Thymus (tissue), 11 donors: Measurements from ENCODE around the gene TOPBP1. TPM values are rescaled to one million over a fixed set of nuclear protein-coding genes. Genes with fewer than 3 reads are reported as not detected.
"Not testable (repeated sequence)": the region's sequence is repeated elsewhere in the genome, so short reads cannot be mapped to it uniquely, and the experiment has no call there.

Experiments used
- DNase-seq, 9 donors: peaks; one replicate each; pipeline ENCODE4 v3.0.0-alpha.2; 2013; ENCODE audit warnings: low spot score in 9 of 9, low read depth in 6 of 9, missing footprints in 1 of 9
- H3K27ac ChIP-seq, 2 donors: one replicate each; pipeline ENCODE4 v1.5.1; 2013; ENCODE audit warnings: control low read depth in 1 of 2, low read depth in 1 of 2, low read length in 1 of 2, mild to moderate bottlenecking in 1 of 2, moderate library complexity in 1 of 2
- H3K27me3 ChIP-seq, 2 donors: one replicate each; pipeline ENCODE4 v1.5.1; 2013; ENCODE audit warnings: low read length in 1 of 2; ENCODE audit not compliant: control insufficient read depth in 2 of 2, insufficient read depth in 1 of 2
- H3K36me3 ChIP-seq, 2 donors: one replicate each; pipeline ENCODE4 v1.5.1; 2013; ENCODE audit warnings: low read length in 1 of 2, mild to moderate bottlenecking in 1 of 2, moderate library complexity in 1 of 2; ENCODE audit not compliant: control insufficient read depth in 2 of 2, insufficient read depth in 2 of 2
- H3K4me1 ChIP-seq, 2 donors: one replicate each; pipeline ENCODE4 v1.5.1; 2013; ENCODE audit warnings: low read length in 2 of 2; ENCODE audit not compliant: control insufficient read depth in 2 of 2, insufficient read depth in 2 of 2
- H3K4me3 ChIP-seq, 2 donors: one replicate each; pipeline ENCODE4 v1.5.1; 2013; ENCODE audit warnings: low read length in 2 of 2, control low read depth in 1 of 2, mild to moderate bottlenecking in 1 of 2
- H3K9me3 ChIP-seq, 2 donors: one replicate each; pipeline ENCODE4 v1.5.1; 2013; ENCODE audit warnings: low read length in 1 of 2, mild to moderate bottlenecking in 1 of 2; ENCODE audit not compliant: control insufficient read depth in 2 of 2, insufficient read depth in 1 of 2
- WGBS: extraction: QIAGEN DNeasy Blood & Tissue Kit; methylation state at CpG from one replicate; pipeline ENCODE4 v1.1.7; 2013; 5-methylcytosine and 5-hydroxymethylcytosine counted together
- polyA plus RNA-seq: library from polyadenylated mRNA; stranded (reverse); fragments of 200-250 nt; gene quantifications from one replicate; pipeline ENCODE4 v1.2.3, GENCODE V29; 2013
- total RNA-seq: library from RNA; stranded (reverse); fragments of 120-200 nt; gene quantifications from one replicate; pipeline ENCODE4 v1.2.4, GENCODE V29; 2013
- donor health status: healthy.

The TOPBP1 gene
- total and polyA plus RNA-seq, 2 donors, result 18.0 to 74.4 TPM

- no peaks in the 10 kb centered on the region for H3K27me3 ChIP-seq
- H3K27ac ChIP-seq, result no peak overlapping the region
- H3K4me1 ChIP-seq, result no peaks in the 10 kb centered on the region
- 94% methylated on average over 3 of the region's 3 CpGs for WGBS
- DNase-seq, result no peak
- H3K4me3 ChIP-seq, result no peak overlapping the region
- no peaks in the 10 kb centered on the region for H3K9me3 ChIP-seq
- no peaks in the 10 kb centered on the region for H3K36me3 ChIP-seq
Observed at GRCh38 chr3:133699903-133700302, 38.2 kb upstream of the TOPBP1 start.

GRCh38 chr3:133699467-133699866, 37.7 kb upstream of the TOPBP1 start:
- H3K9me3 ChIP-seq, result no peaks in the 10 kb centered on the region
- H3K4me3 ChIP-seq, result no peak overlapping the region
- WGBS, result 86% methylated on average over 2 of the region's 2 CpGs
- no peak for DNase-seq
- no peaks in the 10 kb centered on the region for H3K4me1 ChIP-seq
- no peak overlapping the region for H3K27ac ChIP-seq
- H3K27me3 ChIP-seq, result no peaks in the 10 kb centered on the region
- no peaks in the 10 kb centered on the region for H3K36me3 ChIP-seq

- Histone ChIP-seq H3K4me3 (no peak overlapping the region), H3K4me1 (no peaks in the 10 kb centered on the region), H3K36me3 (no peaks in the 10 kb centered on the region), H3K27me3 (no peaks in the 10 kb centered on the region), H3K9me3 (no peaks in the 10 kb centered on the region), H3K27ac (no peak overlapping the region)
- DNase-seq, result no peak
- WGBS, result 94% methylated on average over 2 of the region's 2 CpGs
Observed at GRCh38 chr3:133697960-133698359, 36.2 kb upstream of the TOPBP1 start.

GRCh38 chr3:133695560-133696171, 33.9 kb upstream of the TOPBP1 start:
- Histone ChIP-seq H3K27ac (no peak overlapping the region), H3K36me3 (no peaks in the 10 kb centered on the region), H3K9me3 (no peaks in the 10 kb centered on the region), H3K4me1 (no peaks in the 10 kb centered on the region), H3K27me3 (no peaks in the 10 kb centered on the region), H3K4me3 (no peak overlapping the region)
- whole genome bisulfite sequencing, result 94% methylated on average over 3 of the region's 3 CpGs
- DNase-seq, result no peak

GRCh38 chr3:133694288-133695268, 32.8 kb upstream of the TOPBP1 start:
- no peak for DNase-seq
- Histone ChIP-seq H3K9me3 (no peaks in the 10 kb centered on the region), H3K27me3 (no peaks in the 10 kb centered on the region), H3K36me3 (no peaks in the 10 kb centered on the region), H3K4me1 (no peaks in the 10 kb centered on the region), H3K4me3 (no peak overlapping the region), H3K27ac (no peak overlapping the region)
- WGBS, result 92% methylated on average over 9 of the region's 9 CpGs

- DNase-seq, result no peak
- no peak overlapping the region for H3K4me3 ChIP-seq
- no peaks in the 10 kb centered on the region for H3K4me1 ChIP-seq
- H3K9me3 ChIP-seq, result no peaks in the 10 kb centered on the region
- no peaks in the 10 kb centered on the region for H3K27me3 ChIP-seq
- no peak overlapping the region for H3K27ac ChIP-seq
- 93% methylated on average over 8 of the region's 8 CpGs for WGBS
- H3K36me3 ChIP-seq, result no peaks in the 10 kb centered on the region
Observed at GRCh38 chr3:133693821-133694220, 32.1 kb upstream of the TOPBP1 start.

- no peaks in the 10 kb centered on the region for H3K27me3 ChIP-seq
- no peaks in the 10 kb centered on the region for H3K36me3 ChIP-seq
- no peak overlapping the region for H3K27ac ChIP-seq
- H3K4me3 ChIP-seq, result no peak overlapping the region
- WGBS, result 68% methylated on average over 4 of the region's 4 CpGs
- no peaks in the 10 kb centered on the region for H3K4me1 ChIP-seq
- H3K9me3 ChIP-seq, result no peaks in the 10 kb centered on the region
- no peak for DNase-seq
Observed at GRCh38 chr3:133692759-133693158, 31.0 kb upstream of the TOPBP1 start.

GRCh38 chr3:133691273-133692107, 29.7 kb upstream of the TOPBP1 start:
- no peak for DNase-seq
- no peaks in the 10 kb centered on the region for H3K9me3 ChIP-seq
- 74% methylated on average over 6 of the region's 6 CpGs for WGBS
- no peaks in the 10 kb centered on the region for H3K4me1 ChIP-seq
- no peak overlapping the region for H3K4me3 ChIP-seq
- H3K27ac ChIP-seq, result no peak overlapping the region
- no peaks in the 10 kb centered on the region for H3K27me3 ChIP-seq
- H3K36me3 ChIP-seq, result no peaks in the 10 kb centered on the region

- H3K4me3 ChIP-seq, DNase-seq, H3K27ac ChIP-seq, H3K4me1 ChIP-seq, H3K36me3 ChIP-seq, H3K9me3 ChIP-seq: not testable (repeated sequence)
- WGBS, result 99% methylated on average over 2 of the region's 2 CpGs
- H3K27me3 ChIP-seq, result peaks cover 24 to 43% of the 10 kb centered on the region in 2 donors
Observed at GRCh38 chr3:133677993-133678392, 16.3 kb upstream of the TOPBP1 start.
